Measurements from ENCODE around the gene TENT5C. TPM values are rescaled to one million over a fixed set of nuclear protein-coding genes. Genes with fewer than 3 reads are reported as not detected.

Gene TENT5C
- polyA plus RNA-seq, 3 donors = 2.4 to 3.7 (median 3.5) TPM

DNA sequence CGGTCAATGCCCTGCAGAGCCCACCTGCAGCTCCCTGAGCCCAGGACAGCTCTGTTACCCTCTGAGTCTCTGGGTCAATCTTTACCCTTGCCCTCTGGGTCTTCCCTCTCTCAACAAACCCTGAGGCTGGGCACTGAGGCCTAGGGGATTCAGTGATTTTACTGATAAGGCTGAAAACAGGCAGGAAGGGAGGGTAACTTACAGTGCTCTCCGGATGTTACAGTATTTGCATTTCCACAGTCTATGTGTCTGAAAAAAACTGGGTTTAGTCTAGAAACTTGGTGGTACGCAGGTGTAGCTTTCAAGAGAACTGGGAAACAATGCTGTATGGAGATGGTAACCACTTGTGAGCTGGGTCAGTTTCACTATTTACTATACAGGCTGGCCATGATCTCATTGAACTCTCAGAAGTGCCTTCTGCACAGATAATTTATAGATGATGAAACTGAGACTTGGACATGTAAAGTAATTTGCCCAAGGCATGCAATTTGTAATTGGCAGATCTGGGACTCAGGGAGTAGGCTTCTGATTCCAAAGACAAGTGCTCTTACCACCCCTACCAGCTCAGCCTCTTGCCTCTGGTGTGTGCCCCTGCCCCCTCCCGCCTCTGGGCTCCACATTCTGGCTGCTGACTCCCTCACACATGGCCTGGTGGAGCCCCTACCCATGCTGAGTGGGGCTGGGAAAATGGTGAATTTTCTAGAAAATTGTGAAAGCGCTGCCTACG lies 48.8 kb downstream of the TENT5C start:
- DNase-seq = no peak

GRCh38 chr1:117655220-117655577 lies 49.4 kb downstream of the TENT5C start:
- DNase-seq = no peak

GRCh38 chr1:117656202-117656641 lies 50.4 kb downstream of the TENT5C start:
- DNase-seq = no peak

DNA sequence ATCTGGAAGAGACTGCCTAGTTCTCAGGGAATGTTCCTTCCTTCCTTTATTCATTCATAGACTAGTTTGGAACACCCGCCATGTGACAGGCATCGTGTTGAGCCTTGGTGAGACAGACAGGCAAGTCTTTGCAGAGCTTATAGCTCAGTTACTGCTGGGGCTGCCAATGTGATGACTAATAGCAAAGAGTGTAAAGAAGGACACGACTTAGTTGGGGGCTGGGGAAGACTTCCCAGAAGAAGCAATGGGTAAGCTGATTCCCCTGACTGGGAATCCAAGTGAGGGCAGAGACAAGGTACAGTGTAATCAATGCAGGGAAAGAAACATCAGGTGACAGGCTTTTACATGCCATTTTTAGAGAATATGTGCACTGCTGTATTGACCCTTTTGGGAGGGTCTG lies 51.2 kb downstream of the TENT5C start:
- no peak for DNase-seq

GRCh38 chr1:117657949-117658660 lies 52.3 kb downstream of the TENT5C start:
- no peak for DNase-seq

GRCh38 chr1:117658676-117659075 lies 52.8 kb downstream of the TENT5C start:
- DNase-seq = no peak

DNA sequence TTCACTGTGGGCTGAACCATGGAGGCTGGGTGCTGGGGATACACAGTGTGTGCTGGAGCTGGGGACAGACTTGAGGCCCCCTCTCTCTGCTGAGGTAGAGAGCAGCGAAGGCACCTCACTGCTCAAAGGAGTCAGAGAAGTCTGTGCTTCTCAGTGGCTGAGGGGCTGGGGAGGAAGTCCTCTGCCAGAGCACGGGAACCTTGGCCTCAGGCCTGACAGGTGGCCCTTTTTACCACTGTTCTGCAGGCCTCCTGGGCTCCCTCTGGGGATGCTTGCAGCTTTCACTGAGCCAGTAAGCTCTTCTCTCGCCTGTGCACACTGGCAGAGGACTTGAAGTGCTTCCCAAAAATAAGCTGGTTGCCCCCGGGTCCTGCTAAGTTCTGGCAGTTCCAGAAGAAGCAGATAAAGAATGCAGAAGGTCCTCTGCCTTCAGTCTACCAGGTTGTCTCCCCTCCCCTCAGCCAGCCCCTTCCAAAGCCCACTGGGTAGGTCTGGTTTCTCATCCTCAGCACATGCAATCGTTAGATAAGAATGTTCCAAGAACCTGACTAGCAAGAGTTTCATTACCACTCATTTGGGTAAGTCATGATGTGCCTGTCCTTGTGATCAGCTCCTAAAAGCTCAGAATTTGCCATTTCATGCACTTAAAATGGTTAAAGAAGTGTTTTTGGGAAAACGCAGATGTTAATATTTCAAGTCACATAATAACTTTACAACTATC lies 53.9 kb downstream of the TENT5C start:
- no peak for DNase-seq

DNA sequence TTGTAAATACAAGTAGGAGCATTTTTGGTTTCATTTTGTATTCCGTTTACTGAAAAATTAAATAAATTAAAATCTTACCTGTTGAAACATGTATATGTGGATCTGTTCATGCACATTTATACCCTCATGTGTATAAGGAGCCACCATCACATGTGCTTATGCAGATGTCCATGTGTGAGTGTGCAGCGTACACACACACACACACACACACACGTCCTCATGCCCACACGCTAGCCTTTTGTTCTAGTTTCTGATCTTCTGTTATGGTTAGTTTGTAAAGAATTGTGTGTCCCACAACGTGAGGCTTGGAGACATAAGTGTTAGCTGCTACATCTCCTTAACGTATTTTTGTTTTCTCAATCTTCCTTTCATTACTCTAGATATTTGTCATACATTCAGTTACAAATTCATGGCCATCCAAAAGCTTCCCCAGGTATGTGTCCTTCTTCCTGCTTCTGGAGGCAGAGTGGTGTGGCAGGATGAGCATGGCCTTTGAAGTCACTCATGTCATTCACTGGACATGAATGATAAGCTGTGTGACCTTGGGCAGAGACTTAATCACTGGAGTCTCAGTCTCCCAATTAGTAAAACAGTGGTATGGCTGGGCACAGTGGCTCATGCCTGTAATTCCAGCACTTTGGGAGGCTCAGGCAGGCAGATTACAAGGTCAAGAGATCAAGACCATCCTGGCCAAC lies 54.6 kb downstream of the TENT5C start:
- DNase-seq = no peak

GRCh38 chr1:117661027-117661426 lies 55.2 kb downstream of the TENT5C start:
- DNase-seq = no peak

DNA sequence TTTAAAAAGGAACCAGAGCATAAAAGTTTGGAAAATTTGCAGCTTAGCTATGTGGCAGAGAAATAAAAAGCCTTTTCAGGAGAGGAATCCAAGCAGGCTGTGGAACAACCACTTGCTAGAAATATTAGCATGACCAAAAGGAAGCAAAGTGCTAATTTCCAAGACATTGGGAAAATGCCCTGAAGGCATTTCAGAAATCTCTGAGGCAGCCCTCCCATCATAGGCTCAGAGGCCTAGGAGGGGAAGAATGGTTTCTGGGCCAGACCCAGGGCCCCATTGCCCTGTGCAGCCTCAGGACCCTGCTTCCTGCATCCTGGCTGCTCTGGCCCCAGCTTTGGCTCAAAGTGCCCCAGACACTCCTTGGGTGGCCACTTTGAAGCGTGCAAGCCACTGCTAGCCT lies 56.8 kb downstream of the TENT5C start:
- DNase-seq = no peak

DNA sequence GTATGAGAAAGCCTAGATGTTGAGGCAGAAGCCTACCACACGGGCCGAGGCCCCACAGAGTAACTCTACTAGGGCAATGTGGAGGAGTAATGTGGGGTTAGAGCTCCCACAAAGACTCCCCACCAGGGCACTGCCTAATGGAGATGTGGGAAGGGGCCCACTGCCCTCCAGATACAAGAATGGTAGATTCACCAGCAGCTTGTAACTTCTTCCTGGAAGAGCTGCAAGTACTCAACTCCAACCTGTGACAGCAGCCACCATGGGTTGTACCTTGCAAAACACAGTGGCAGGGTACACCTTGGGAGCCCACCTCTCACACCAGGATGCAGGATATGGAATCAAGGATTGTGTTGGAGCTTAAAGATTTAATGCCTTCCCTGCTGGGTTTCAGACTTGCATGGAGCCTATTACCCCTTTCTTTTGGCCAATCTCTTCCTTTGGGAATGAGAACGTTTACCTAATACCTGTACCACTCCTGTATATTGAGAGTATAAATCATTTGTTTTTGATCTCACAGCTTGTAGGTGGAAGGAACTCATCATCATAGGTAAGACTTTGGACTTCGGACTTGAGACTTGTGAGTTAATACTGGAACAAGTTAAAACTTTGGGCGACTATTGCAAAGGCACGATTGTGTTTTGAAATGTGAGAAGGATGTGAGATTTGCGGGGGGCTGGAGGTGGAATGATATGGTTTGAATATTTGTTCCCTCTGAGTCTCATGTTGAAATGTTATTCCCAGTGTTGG lies 57.5 kb downstream of the TENT5C start:
- no peak for DNase-seq

GRCh38 chr1:117664314-117664713 lies 58.5 kb downstream of the TENT5C start:
- no peak for DNase-seq

- no peak for DNase-seq
Observed at GRCh38 chr1:117665556-117666270, 59.9 kb downstream of the TENT5C start.

GRCh38 chr1:117669572-117669971 lies 63.7 kb downstream of the TENT5C start:
- no peak for DNase-seq

- no peak for DNase-seq
Observed at GRCh38 chr1:117670976-117671780, 65.3 kb downstream of the TENT5C start.

GRCh38 chr1:117671781-117672501 lies 66.1 kb downstream of the TENT5C start:
- no peak for DNase-seq

GRCh38 chr1:117672756-117673155 lies 66.9 kb downstream of the TENT5C start:
- no peak for DNase-seq

DNA sequence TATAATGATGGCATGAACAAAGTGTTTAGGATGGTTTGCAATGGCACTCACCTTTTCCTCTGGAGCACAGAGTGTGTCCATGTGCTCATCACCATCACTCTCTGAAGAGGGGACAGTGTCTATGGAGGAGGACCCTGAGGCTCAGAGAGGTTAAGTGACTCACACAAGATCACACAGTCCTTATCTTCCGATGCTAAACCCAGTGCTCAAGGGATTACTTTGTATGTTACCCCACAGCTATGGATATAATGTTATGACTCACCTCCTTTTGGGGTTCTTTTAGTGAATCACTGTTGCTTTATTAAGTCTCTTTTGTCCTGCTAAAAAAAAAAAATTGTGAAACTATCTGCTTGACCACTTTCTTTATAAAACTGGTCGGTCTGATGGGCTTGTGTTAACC lies 67.6 kb downstream of the TENT5C start:
- DNase-seq = no peak
